Activated effector memory CD4-positive, alpha-beta T cell treated with anti-CD3 and anti-CD28 coated beads, Interleukin-2, amount 50 U/mL, for 16 hours (primary cell): Measurements from ENCODE around the gene PIP4K2B.
A peak's percentile ranks its signal among the peaks of the same experiment; 100 is the strongest.
"Not testable (repeated sequence)": the region's sequence is repeated elsewhere in the genome, so short reads cannot be mapped to it uniquely, and the experiment has no call there.

ENCODE experiments used
- DNase-seq: peaks from one replicate; pipeline ENCODE4 v3.0.0-alpha.2; 2020

PIP4K2B gene

GRCh38 chr17:38799501-38800236 is at the start of gene PIP4K2B:
TSS of gene PIP4K2B (minus strand) at chr17:38799556. CDS start at chr17:38799424, 132 bp downstream.
- peak; percentile 94 for DNase-seq

GRCh38 chr17:38848557-38848891 is 49.2 kb upstream of the PIP4K2B start:
- no peak for DNase-seq

- DNase-seq = no peak
These were observed 45.0 kb upstream of the PIP4K2B start for GRCh38 chr17:38844261-38844757.

- no peak for DNase-seq
These were observed 26.4 kb upstream of the PIP4K2B start for GRCh38 chr17:38825762-38826247.

GRCh38 chr17:38824899-38825761 is 25.8 kb upstream of the PIP4K2B start, which contains the start of gene CWC25:
TSS of gene CWC25 (minus strand) at chr17:38825321. CDS start at chr17:38825183, 138 bp downstream.
- peak; percentile 99 for DNase-seq

GRCh38 chr17:38815576-38816193 is 16.3 kb upstream of the PIP4K2B start:
- no peak for DNase-seq

GRCh38 chr17:38809828-38810227 is 10.5 kb upstream of the PIP4K2B start:
- DNase-seq = no peak

- no peak for DNase-seq
These were observed 943 bp upstream of the PIP4K2B start for GRCh38 chr17:38800237-38800760.

GRCh38 chr17:38798614-38799500 is 499 bp downstream of the PIP4K2B start:
- peak; percentile 85 for DNase-seq

GRCh38 chr17:38797828-38798227 is 1.5 kb downstream of the PIP4K2B start:
- DNase-seq = no peak

GRCh38 chr17:38797158-38797490 is 2.2 kb downstream of the PIP4K2B start:
- no peak for DNase-seq

GRCh38 chr17:38796451-38797157 is 2.8 kb downstream of the PIP4K2B start:
- DNase-seq = no peak

GRCh38 chr17:38794221-38794620 is 5.1 kb downstream of the PIP4K2B start:
- no peak for DNase-seq

- DNase-seq = no peak
These were observed 8.2 kb downstream of the PIP4K2B start for GRCh38 chr17:38791162-38791561.

GRCh38 chr17:38790148-38790707 is 9.1 kb downstream of the PIP4K2B start:
- DNase-seq = not testable (repeated sequence)

- no peak for DNase-seq
These were observed 10.2 kb downstream of the PIP4K2B start for GRCh38 chr17:38789185-38789584.

GRCh38 chr17:38787999-38788398 is 11.4 kb downstream of the PIP4K2B start:
- not testable (repeated sequence) for DNase-seq

- DNase-seq = no peak
These were observed 13.0 kb downstream of the PIP4K2B start for GRCh38 chr17:38786372-38786771.

GRCh38 chr17:38783227-38783626 is 16.1 kb downstream of the PIP4K2B start:
- no peak for DNase-seq

GRCh38 chr17:38779965-38780752 is 19.2 kb downstream of the PIP4K2B start:
- DNase-seq = no peak
